ENCODE results near the gene DDX46. TPM values are rescaled to one million over a fixed set of nuclear protein-coding genes. Genes with fewer than 3 reads are reported as not detected.
A peak's percentile ranks its signal among the peaks of the same experiment; 100 is the strongest.
"Not testable (repeated sequence)": the region's sequence is repeated elsewhere in the genome, so short reads cannot be mapped to it uniquely, and the experiment has no call there.

The DDX46 gene
- total RNA-seq, 1 donor from 2014 or later, result 24.1 TPM

DNA sequence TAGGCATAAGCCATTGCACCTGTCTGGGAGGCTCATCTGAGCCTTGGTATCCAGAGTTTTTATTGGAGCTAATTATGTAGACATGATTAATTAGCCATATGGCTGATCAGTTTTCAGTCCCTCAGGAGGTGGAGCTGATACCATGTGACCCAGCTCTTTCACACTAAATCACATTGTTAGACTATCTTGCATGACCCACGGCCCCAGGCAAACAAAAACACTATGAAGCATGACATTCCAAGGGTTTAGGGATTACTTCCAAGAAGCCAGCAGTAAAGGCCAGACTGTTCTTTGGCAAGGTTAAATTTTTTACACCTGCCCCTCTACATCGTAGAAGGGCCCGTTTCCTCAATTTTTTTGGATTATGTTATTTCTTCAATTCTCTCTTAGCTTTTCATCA lies 82.2 kb downstream of the DDX46 start:
- no peak for FAIRE-seq
- DNase-seq (ENCODE audit: low spot score in 2 of 2), result no peak

DNA sequence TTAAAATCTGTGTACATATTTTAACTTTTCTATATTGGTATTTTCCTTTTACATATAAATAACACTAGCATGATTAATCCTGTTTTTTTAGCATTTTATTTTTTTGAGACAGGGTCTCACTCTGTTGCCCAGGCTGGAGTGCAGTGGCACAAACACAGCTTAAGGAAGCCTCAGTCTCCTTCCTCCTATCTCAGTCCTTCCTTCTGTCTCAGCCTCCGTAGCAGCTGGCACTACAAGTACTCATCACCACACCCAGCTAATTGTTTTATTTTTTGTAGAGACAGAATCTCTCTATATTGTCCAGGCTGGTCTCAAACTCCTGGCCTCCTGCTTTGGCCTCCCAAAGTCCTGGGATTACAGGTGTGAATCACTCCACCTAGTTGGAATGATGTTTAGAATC lies 85.7 kb downstream of the DDX46 start:
- FAIRE-seq, result no peak

DNA sequence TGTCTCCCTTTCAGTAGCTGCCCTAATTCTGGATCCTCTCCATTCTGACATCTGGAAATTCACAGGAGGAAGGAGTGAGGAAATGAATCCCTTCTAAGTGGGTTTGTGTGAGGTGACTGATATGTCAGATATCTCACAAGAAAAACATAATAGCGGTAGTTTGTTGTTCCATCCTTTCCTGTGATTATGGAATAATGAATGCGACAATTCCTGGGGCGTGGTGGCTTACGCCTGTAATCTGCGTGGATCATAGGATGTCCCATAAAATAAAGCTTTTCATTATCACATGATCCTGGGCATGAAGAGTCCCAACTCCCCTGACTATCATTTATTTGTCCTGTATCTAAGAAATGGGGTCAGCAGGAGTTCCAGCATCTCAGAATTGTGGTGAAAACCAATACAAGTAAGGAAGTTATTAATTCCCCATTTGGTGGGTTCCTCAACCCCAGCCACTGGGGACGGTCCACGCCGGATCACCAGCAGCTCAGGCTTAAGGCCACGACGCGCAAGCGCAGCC lies 86.8 kb downstream of the DDX46 start:
- FAIRE-seq, result no peak

More for the DNA sequence above, 85.7 kb downstream of the DDX46 start:
- DNase-seq (ENCODE audit: low spot score in 2 of 2), result no peak

GRCh38 chr5:134845852-134846640 lies 87.5 kb downstream of the DDX46 start, which contains the start of gene C5orf24:
C5orf24 (plus strand) TSS chr5:134845968; CDS start chr5:134854901, 8,933 bp downstream.
- DNase-seq (ENCODE audit: low spot score in 2 of 2), result peak; percentile 85 to 91
- FAIRE-seq, result no peak

More for the DNA sequence above, 86.8 kb downstream of the DDX46 start:
- peak in 1 of 2 donors; percentile 16 for DNase-seq (ENCODE audit: low spot score in 2 of 2)

DNA sequence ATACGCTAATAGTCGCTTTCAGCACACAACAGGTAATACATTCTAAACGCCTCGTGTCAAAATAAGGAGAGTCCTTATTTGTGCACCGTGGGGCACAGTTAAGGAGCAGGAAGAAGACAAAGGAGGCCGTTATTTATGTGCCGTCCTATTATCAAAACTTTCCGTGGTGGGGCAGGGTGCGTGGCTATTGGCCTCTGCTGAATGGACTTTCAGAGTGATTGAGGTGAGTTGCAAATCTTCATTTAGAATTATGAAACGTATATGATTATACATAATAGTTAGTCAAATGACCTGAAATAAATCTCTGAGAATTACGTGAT lies 88.0 kb downstream of the DDX46 start:
- DNase-seq (ENCODE audit: low spot score in 2 of 2) (no peak), FAIRE-seq (no peak)

DNA sequence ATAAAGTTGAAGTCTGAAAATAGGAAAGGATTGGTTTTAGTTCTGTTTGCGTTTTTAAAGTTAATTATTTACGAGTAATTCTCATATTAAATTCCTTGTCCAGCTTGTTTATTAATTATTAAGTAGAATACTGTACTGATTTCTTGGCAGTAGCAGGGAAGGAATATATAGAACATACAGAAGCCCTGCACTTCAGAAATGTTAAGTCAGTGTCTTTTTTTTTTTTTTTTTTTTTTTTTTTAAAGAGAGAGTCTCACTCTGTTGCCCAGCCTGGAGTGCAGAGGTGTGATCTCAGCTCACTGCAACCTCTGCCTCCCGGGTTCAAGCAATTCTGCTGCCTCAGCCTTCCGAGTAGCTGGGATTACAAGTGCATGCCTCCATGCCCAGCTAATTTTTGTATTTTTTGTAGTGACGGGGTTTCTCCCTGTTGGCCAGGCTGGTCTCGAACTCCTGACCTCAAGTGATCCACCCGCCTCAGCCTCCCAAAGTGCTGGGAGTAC lies 90.9 kb downstream of the DDX46 start:
- FAIRE-seq; DNase-seq (ENCODE audit: low spot score in 2 of 2): not testable (repeated sequence)

GRCh38 chr5:134851307-134851923 lies 92.8 kb downstream of the DDX46 start:
- FAIRE-seq, result no peak

GRCh38 chr5:134856465-134856864 lies 97.9 kb downstream of the DDX46 start:
- not testable (repeated sequence) for DNase-seq (ENCODE audit: low spot score in 2 of 2); FAIRE-seq

More at GRCh38 chr5:134851307-134851923, 92.8 kb downstream of the DDX46 start:
- no peak for DNase-seq (ENCODE audit: low spot score in 2 of 2)

- FAIRE-seq (no peak), DNase-seq (ENCODE audit: low spot score in 2 of 2) (no peak)
Measured at GRCh38 chr5:134857401-134857800, 98.8 kb downstream of the DDX46 start.

- FAIRE-seq, result no peak
- no peak for DNase-seq (ENCODE audit: low spot score in 2 of 2)
Measured at GRCh38 chr5:134864707-134865106, 106.1 kb downstream of the DDX46 start.

GRCh38 chr5:134873494-134873893 lies 114.9 kb downstream of the DDX46 start:
- DNase-seq (ENCODE audit: low spot score in 2 of 2) (no peak), FAIRE-seq (no peak)

GRCh38 chr5:134873987-134874830 lies 115.6 kb downstream of the DDX46 start, which contains the start of gene TXNDC15:
TXNDC15 (plus strand) TSS chr5:134874371; CDS start chr5:134874428, 57 bp downstream.
- FAIRE-seq (no peak), DNase-seq (ENCODE audit: low spot score in 2 of 2) (peak; percentile 84 to 88)

DNA sequence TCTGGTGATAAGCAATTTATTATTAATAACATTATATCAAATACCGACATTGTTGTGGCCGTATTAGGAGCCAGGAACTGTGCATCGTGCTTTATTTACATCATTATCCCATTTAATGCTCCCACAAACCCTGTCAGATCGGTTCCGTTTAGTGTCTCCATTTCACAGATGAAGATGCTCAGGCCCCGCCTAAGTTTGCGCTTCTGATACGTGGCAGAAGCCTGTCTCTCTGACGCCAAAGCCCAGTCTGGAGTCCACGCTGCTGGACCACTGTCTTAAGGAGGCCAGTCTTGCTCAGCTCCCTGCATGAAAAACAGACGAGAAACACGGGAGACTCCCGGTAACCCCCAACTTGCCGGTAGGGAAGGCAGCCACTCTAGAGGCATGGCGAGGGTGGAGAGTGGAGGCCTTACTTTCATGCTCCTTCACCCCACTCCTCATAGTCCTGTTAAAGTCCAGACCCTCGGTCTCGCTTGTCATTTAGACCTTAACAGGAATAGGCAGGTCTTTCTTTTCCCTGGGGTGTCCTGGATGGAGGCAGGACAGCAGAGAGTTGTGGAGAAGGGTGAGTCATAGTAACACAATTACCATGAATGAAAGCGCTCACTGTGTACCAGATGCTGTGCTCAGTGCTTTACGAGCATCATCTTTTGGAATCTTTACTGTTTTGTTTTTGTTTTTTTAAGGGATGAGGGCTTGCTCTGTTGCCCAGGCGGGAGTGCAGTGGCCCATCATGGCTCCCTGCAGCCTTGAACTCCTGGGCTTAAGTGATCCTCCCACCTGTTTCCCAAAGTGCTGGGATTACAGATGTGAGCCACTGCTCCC lies 116.5 kb downstream of the DDX46 start:
- no peak for FAIRE-seq
- peak; percentile 65 to 75 for DNase-seq (ENCODE audit: low spot score in 2 of 2)

DNA sequence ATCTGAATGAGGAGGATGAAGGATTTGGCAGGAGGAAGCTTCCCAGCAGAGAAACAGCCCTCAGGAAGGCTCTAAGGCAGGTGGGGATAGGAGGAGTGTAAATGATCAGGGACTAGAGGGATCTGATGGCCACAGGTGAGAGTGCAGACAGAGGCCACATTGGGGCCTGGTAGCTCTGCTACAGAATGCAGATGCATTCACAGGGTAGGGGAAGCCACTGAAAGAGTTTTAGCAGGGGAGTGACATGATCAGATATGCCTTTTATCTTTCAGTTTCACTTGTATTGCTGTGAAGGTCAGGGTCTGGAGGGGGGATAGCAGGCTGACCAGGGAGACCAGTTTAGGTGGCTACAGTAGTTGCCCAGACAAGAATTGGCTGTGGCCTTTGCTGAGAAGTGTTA lies 118.6 kb downstream of the DDX46 start:
- no peak for FAIRE-seq
- no peak for DNase-seq (ENCODE audit: low spot score in 2 of 2)

DNA sequence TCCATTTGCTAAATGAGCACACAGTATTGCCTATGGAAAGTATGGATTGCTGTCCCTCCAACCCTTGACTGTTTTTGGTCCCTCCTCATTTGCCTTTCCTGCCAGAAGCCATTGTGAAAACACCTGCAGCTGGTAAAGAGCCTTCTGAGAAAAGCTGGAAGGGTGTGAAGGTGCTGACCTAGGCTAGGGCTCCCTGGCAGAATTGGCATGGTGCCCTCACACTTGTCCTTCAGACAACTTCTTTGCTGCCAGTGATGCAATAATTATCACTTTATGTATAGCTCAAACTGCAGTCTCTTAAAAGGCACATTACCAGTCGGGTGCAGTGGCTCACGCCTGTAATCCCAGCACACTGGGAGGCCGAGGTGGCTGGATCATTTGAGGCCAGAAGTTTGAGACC lies 119.8 kb downstream of the DDX46 start:
- DNase-seq (ENCODE audit: low spot score in 2 of 2) (no peak), FAIRE-seq (no peak)

DNA sequence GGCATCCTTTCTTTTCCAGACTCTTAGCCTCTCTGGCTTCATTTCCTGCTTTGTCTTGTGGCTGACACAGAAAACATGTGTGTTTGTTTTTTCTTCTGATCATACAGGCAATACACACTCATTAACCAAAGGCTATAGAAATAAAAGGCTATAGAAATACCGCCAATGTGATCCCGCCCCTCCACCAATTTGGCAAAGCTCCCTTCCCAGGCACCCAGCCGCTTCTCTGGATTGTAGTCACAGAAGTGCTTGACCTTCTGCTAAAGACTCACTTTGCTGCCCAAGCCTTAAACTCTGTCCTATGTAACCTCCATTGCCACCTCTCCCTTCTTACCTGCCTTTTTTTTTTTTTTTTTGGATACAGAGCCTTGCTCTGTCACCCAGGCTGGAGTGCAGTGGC lies 120.9 kb downstream of the DDX46 start:
- FAIRE-seq (no peak), DNase-seq (ENCODE audit: low spot score in 2 of 2) (no peak)

Measured in frontal cortex (tissue), 4 donors.